Measurements from ENCODE around the gene SLC32A1. TPM values are rescaled to one million over a fixed set of nuclear protein-coding genes. Genes with fewer than 3 reads are reported as not detected.

SLC32A1 gene
- total and polyA plus RNA-seq, 2 of the 13 experiments (the other 11 are each of a cell fraction or from before 2014, with no cell fraction given) = not detected

DNA sequence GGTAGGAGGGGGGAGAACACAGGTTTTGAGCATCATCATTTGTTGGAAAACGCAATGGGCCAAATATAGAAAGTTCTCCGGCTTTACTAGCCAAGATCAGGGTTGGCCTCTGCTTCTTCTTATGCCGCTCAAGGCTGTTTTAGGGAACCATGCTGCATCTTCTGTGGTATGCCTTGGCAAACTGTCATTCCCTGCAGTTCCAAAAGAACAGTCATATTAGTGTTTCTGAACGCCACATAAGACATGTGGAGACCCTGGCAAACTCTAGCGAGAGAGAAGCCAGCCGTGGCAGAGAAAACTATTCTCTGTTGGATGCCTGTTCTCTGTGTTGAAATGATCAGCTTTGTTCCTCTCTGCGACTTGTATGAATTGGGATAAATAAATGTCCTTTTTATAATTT, 34.8 kb downstream of the SLC32A1 start:
- H3K4me2 ChIP-seq (ENCODE audit: low read depth, low read length) = no peak overlapping the region
- intact Hi-C loops (cut with micrococcal nuclease; ENCODE audit: unreplicated experiment) (no loop called here), in situ Hi-C loops (cut with HindIII; ENCODE audit: extremely low pct_ligation_motif_present, low pct_unique_long_range_greater_than_20kb) (no loop called here)
- no peak overlapping the region for H2AFZ ChIP-seq (ENCODE audit: low read length)
- FAIRE-seq (no peak), ATAC-seq (no peak), DNase-seq (ENCODE audit: low spot score) (no peak)
- H3K9me3 ChIP-seq (ENCODE audit: low read length) = no peaks in the 10 kb centered on the region
- no peaks in the 10 kb centered on the region for H3K79me2 ChIP-seq (ENCODE audit: insufficient read depth, low read length)
- BruUV-seq (replicated peaks) = no TSS peak
- ChIA-PET POLR2A (no interaction called here), CTCF (ENCODE audit: low intra/inter-chr PET ratio, low total read pairs) (no interaction called here)
- no peaks in the 10 kb centered on the region for H3K4me1 ChIP-seq (ENCODE audit: insufficient read depth, low read length)
- H4K20me1 ChIP-seq (ENCODE audit: insufficient read depth, low read length) = no peaks in the 10 kb centered on the region
- H3K9ac ChIP-seq (ENCODE audit: insufficient read depth, low read depth, low read length) = no peak overlapping the region
- peaks cover 54 to 89% of the 10 kb centered on the region in 2 experiments for H3K36me3 ChIP-seq (replicated peaks in 1 of 2; ENCODE audit: control insufficient read depth in 1 of 2, insufficient read depth in 2 of 2, low read length in 2 of 2)
- H3K27ac ChIP-seq (ENCODE audit: extremely low read length, insufficient read depth, low read length) = no peak overlapping the region
- 95% methylated on average over 7 of the region's 7 CpGs for WGBS (ENCODE audit: low lambda C conversion rate)
- TF ChIP-seq ZNF496 (CRISPR knock-in tag; IDR thresholded peaks at IDR 0.05; ENCODE audit: insufficient replicate concordance) (no peak), ZNF501 (CRISPR knock-in tag; IDR thresholded peaks at IDR 0.05) (no peak), ZEB1 (IDR thresholded peaks at IDR 0.05; ENCODE audit: insufficient replicate concordance, low read depth) (no peak), ZFP82 (CRISPR knock-in tag; IDR thresholded peaks at IDR 0.05; ENCODE audit: borderline replicate concordance) (no peak), REPIN1 (CRISPR knock-in tag; IDR thresholded peaks at IDR 0.05; ENCODE audit: borderline replicate concordance, low read depth) (no peak), NAIF1 (CRISPR knock-in tag; IDR thresholded peaks at IDR 0.05; ENCODE audit: borderline replicate concordance) (no peak), JUND (CRISPR knock-in tag; IDR thresholded peaks at IDR 0.05) (no peak), PHF20 (CRISPR knock-in tag; IDR thresholded peaks at IDR 0.05) (no peak), ZC3H13 (CRISPR knock-in tag; IDR thresholded peaks at IDR 0.05) (no peak), MEIS2 (CRISPR knock-in tag; IDR thresholded peaks at IDR 0.05) (no peak), MEF2D (CRISPR knock-in tag; IDR thresholded peaks at IDR 0.05) (no peak), SSRP1 (CRISPR knock-in tag; IDR thresholded peaks at IDR 0.05) (no peak)
- TF ChIP-seq, protein P1, sequence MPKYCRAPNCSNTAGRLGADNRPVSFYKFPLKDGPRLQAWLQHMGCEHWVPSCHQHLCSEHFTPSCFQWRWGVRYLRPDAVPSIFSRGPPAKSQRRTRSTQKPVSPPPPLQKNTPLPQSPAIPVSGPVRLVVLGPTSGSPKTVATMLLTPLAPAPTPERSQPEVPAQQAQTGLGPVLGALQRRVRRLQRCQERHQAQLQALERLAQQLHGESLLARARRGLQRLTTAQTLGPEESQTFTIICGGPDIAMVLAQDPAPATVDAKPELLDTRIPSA (CRISPR knock-in tag; IDR thresholded peaks at IDR 0.05; ENCODE audit: borderline replicate concordance) = no peak
- TF ChIP-seq, protein P2, sequence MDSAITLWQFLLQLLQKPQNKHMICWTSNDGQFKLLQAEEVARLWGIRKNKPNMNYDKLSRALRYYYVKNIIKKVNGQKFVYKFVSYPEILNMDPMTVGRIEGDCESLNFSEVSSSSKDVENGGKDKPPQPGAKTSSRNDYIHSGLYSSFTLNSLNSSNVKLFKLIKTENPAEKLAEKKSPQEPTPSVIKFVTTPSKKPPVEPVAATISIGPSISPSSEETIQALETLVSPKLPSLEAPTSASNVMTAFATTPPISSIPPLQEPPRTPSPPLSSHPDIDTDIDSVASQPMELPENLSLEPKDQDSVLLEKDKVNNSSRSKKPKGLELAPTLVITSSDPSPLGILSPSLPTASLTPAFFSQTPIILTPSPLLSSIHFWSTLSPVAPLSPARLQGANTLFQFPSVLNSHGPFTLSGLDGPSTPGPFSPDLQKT (CRISPR knock-in tag; IDR thresholded peaks at IDR 0.05; ENCODE audit: borderline replicate concordance) = no peak
- TF ChIP-seq, protein P3, sequence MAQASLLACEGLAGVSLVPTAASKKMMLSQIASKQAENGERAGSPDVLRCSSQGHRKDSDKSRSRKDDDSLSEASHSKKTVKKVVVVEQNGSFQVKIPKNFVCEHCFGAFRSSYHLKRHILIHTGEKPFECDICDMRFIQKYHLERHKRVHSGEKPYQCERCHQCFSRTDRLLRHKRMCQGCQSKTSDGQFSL (CRISPR knock-in tag; IDR thresholded peaks at IDR 0.05) = no peak
- no peak overlapping the region for H3K4me3 ChIP-seq (replicated peaks in 1 of 3; ENCODE audit: insufficient read depth in 1 of 3, low read depth in 2 of 3, low read length in 3 of 3)
- H3K27me3 ChIP-seq (ENCODE audit: control insufficient read depth in 1 of 2, insufficient read depth in 2 of 2, low read length in 2 of 2) = no peaks in the 10 kb centered on the region
